Right cardiac atrium (tissue), 5 donors: ENCODE data around the gene ATG14. TPM values are rescaled to one million over a fixed set of nuclear protein-coding genes. Genes with fewer than 3 reads are reported as not detected.
A peak's percentile ranks its signal among the peaks of the same experiment; 100 is the strongest.

Source experiments
- ATAC-seq, 2 donors: fragments of 200-7000 bp; cut with Tn5 transposase; one replicate each; pipeline versions ENCODE4 v1.8.0 to v1.9.1; 2020; ENCODE audit warnings: moderate library complexity in 2 of 2, mild to moderate bottlenecking in 1 of 2
- DNase-seq, 3 donors: peaks; one replicate each; pipeline ENCODE4 v3.0.0-alpha.2; 2020
- H3K27ac ChIP-seq: one replicate; pipeline ENCODE4 v1.5.1; 2013; ENCODE audit warnings: mild to moderate bottlenecking, low read length, control low read depth, moderate library complexity
- H3K27me3 ChIP-seq: one replicate; pipeline ENCODE4 v1.6.1; 2013; ENCODE audit not compliant: control insufficient read depth, insufficient read depth
- H3K4me1 ChIP-seq: one replicate; pipeline ENCODE4 v1.6.1; 2013; ENCODE audit warnings: low read length; ENCODE audit not compliant: control insufficient read depth, insufficient read depth
- H3K4me3 ChIP-seq: one replicate; pipeline ENCODE4 v1.5.1; 2013; ENCODE audit warnings: low read length, control low read depth
- H3K9me3 ChIP-seq: one replicate; pipeline ENCODE4 v1.6.1; 2013; ENCODE audit warnings: low read length; ENCODE audit not compliant: control insufficient read depth
- WGBS: extraction: QIAGEN DNeasy Blood & Tissue Kit; methylation state at CpG from one replicate; pipeline ENCODE4 v1.1.7; 2013; 5-methylcytosine and 5-hydroxymethylcytosine counted together
- intact Hi-C, 4 donors: fragments of 100-400 bp; cut with DNase I; formaldehyde crosslinking; loops; one replicate each; pipeline versions ENCODE4 v1.11.0 to v1.14.0; 2022 to 2023
- polyA plus RNA-seq: library from polyadenylated mRNA; stranded (reverse); fragments of 200-250 nt; gene quantifications from one replicate; pipeline ENCODE4 v1.2.3, GENCODE V29; 2013
- total RNA-seq, 4 donors: library from RNA; stranded (reverse); fragmentation: NEBNext Ultra II Directional; extraction: Animal tissue kit (Norgen Biotek cat#: 25700); gene quantifications; one replicate each; pipeline ENCODE4 v1.2.1, GENCODE V29; 2021
- donor health status: healthy with polysubstance abuse.
- donor health status: DM: no; HTN: yes; CAD: no.
- donor health status: DM: no; HTN: no; CAD: no.
- donor health status: DM: no; HTN: yes; CAD: no; lungs with severe emphysema.
- donor health status: DM: yes; HTN: yes; CAD: no.

ATG14 gene
- total and polyA plus RNA-seq, 5 donors, result 6.7 to 12.9 (median 10.5) TPM

- H3K9me3 ChIP-seq, result no peaks in the 10 kb centered on the region
- H3K4me1 ChIP-seq, result peaks cover 2% of the 10 kb centered on the region
- DNase-seq, result no peak
- no peaks in the 10 kb centered on the region for H3K27me3 ChIP-seq
- H3K27ac ChIP-seq, result no peak overlapping the region
- ATAC-seq, result peak; percentile 15 to 50
- WGBS, result 80% methylated on average over 4 of the region's 4 CpGs
- H3K4me3 ChIP-seq, result no peak overlapping the region
- intact Hi-C loops, result no loop called here
These were observed 77.7 kb downstream of the ATG14 start for GRCh38 chr14:55333711-55334485.

DNA sequence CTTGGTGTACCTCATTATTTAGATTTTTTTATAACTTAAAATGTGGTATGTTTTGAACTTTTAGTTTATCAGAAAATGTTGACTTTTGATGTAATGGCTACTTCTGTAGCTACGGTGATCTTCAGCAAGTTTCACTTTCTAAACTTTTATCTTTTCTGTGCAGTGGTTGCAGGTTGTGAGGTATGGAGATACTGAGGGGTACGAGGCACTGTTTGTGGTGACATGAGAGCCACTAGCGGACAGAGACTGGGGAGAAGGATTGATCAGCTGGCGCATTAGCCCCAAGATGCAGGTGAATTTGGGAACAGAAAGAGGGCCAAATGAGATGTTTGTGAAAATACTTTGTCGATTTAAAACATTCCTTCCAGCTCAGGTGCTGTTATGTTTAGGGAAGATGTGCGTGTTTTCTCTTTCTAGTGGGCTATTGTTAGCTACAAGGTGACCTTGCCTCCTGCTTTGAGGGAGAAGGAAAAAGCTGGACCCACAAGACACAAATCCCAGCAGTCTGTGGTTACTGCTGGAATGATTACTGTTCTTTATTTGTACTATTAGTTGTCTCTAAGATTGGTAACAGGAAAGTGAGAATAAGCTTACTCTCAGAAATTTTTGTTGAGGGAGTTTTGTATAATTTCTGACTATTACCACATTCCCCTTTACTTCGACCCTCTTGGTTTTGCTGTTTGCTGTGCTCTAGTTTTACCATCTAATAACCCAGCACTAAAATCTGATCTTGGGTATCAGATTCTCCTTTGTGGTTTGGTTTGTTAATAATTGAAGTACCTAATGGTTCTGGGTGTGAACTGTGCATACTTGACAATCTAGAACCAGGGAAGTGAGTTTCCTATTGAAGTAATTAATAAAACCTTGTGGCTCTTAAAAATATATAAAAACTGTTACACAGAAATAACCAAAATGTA lies 78.7 kb downstream of the ATG14 start:
- no peaks in the 10 kb centered on the region for H3K9me3 ChIP-seq
- 77% methylated on average over 7 of the region's 7 CpGs for WGBS
- DNase-seq (no peak), ATAC-seq (no peak)
- H3K27me3 ChIP-seq, result no peaks in the 10 kb centered on the region
- intact Hi-C loops, result no loop called here
- H3K4me1 ChIP-seq, result peaks cover 4% of the 10 kb centered on the region
- H3K27ac ChIP-seq, result peak overlapping the region; percentile 19
- no peak overlapping the region for H3K4me3 ChIP-seq

- Histone ChIP-seq H3K27ac (no peak overlapping the region), H3K4me1 (peaks cover 4% of the 10 kb centered on the region), H3K4me3 (no peak overlapping the region), H3K9me3 (no peaks in the 10 kb centered on the region), H3K27me3 (no peaks in the 10 kb centered on the region)
- DNase-seq, result no peak
- WGBS, result 61% methylated on average over 6 of the region's 6 CpGs
- intact Hi-C loops, result no loop called here
- ATAC-seq, result no peak
These were observed 81.5 kb downstream of the ATG14 start for GRCh38 chr14:55329999-55330710.

DNA sequence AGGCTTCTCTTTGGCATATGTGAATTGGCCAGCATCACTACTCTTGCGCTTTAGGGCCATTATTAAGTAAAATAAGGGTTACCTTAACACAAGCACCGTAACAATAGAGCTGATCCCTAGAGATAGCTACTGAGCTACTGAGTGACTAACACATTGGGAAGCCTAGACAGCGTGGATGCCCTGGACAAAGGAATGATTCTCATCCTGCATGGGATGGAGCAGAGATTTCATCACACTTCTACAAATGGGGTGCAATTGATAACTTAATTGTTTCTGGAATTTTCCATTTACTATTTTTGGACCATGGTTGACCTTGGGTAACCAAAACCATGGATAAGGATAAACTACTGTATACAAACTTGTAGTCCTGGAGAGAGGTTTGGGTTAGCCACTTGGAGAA lies 83.3 kb downstream of the ATG14 start:
- 81% methylated on average over 3 of the region's 3 CpGs for WGBS
- no peak overlapping the region for H3K4me3 ChIP-seq
- intact Hi-C loops, result no loop called here
- no peaks in the 10 kb centered on the region for H3K27me3 ChIP-seq
- DNase-seq (no peak), ATAC-seq (peak in 1 of 2 donors; percentile 45)
- peaks cover 4% of the 10 kb centered on the region for H3K4me1 ChIP-seq
- H3K27ac ChIP-seq, result no peak overlapping the region
- H3K9me3 ChIP-seq, result no peaks in the 10 kb centered on the region

DNA sequence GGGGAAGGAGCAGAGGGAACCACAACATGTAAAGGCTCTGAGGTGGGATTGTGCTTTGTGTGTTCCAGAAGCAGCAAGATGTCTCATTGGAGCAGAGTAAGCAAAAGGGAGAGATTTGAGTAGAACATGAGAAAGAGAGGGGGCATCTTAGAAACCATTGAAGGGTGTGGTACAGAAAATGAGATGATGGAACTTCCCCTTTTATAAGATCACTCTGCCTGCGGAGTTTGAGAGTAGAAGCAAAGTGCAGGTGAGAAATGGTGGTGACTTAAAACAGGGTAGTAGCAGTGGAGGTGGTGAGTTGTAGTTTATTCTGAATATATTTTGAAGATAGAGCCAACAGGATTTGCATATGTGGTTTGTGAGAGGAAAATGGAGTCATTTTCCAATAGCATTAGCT lies 84.5 kb downstream of the ATG14 start:
- Histone ChIP-seq H3K27ac (no peak overlapping the region), H3K4me1 (peaks cover 4% of the 10 kb centered on the region), H3K9me3 (no peaks in the 10 kb centered on the region), H3K27me3 (no peaks in the 10 kb centered on the region), H3K4me3 (no peak overlapping the region)
- ATAC-seq (peak in 1 of 2 donors; percentile 18), DNase-seq (no peak)
- 88% methylated on average over 1 of the region's 1 CpG for WGBS
- intact Hi-C loops, result no loop called here

DNA sequence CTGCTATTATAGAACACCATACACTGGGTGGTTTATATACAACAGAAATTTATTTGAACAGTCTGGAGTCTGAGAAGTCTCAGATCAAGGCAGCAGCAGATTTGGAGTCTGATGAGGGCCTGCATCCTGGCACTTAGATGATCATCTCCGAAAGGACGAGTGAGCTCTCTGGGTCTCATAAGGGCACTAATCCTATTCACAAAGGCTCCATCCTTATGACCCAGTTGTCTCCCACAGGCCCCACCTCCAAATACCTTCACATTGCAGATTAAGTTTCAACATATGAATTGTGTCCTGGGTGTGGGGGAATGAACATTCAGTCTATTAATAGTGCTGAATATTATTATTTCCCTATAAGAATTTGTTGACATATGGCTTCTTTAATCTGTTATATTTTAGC lies 86.8 kb downstream of the ATG14 start:
- Histone ChIP-seq H3K4me3 (no peak overlapping the region), H3K9me3 (no peaks in the 10 kb centered on the region), H3K27me3 (no peaks in the 10 kb centered on the region), H3K4me1 (peaks cover 2% of the 10 kb centered on the region), H3K27ac (no peak overlapping the region)
- WGBS, result 96% methylated on average over 2 of the region's 2 CpGs
- DNase-seq (no peak), ATAC-seq (no peak)
- intact Hi-C loops, result no loop called here

- DNase-seq, result no peak
- H3K4me1 ChIP-seq, result peaks cover 2% of the 10 kb centered on the region
- ATAC-seq, result no peak
- no peak overlapping the region for H3K4me3 ChIP-seq
- no peak overlapping the region for H3K27ac ChIP-seq
- intact Hi-C loops, result no loop called here
- H3K9me3 ChIP-seq, result no peaks in the 10 kb centered on the region
- no peaks in the 10 kb centered on the region for H3K27me3 ChIP-seq
These were observed 87.7 kb downstream of the ATG14 start for GRCh38 chr14:55323910-55324309.

DNA sequence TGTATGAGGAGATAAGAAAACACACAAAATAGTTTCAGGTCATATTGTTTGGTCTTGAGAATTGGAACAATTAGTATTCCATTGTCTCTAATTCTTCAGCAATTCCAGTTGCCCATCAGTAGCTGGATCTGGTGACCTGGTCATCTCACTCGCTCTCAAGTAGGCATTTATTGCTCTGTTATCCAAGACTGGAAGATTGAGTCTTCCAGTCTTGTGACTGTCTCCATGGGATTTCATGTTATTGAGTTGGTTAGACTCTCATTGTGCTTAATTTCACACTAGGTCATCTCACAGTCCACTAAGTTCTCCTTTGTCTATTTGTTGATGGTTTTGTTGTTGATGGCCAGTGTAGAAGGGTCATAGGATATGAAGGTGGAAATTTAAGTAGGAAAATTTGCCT lies 92.9 kb downstream of the ATG14 start:
- Histone ChIP-seq H3K27me3 (no peaks in the 10 kb centered on the region), H3K4me1 (peaks cover 6% of the 10 kb centered on the region), H3K27ac (no peak overlapping the region), H3K4me3 (no peak overlapping the region), H3K9me3 (no peaks in the 10 kb centered on the region)
- DNase-seq (no peak), ATAC-seq (no peak)
- intact Hi-C loops, result no loop called here
- 95% methylated on average over 1 of the region's 1 CpG for WGBS

GRCh38 chr14:55317542-55318306 lies 93.9 kb downstream of the ATG14 start:
- WGBS, result 59% methylated on average over 3 of the region's 3 CpGs
- peaks cover 6% of the 10 kb centered on the region for H3K4me1 ChIP-seq
- no peaks in the 10 kb centered on the region for H3K27me3 ChIP-seq
- H3K9me3 ChIP-seq, result no peaks in the 10 kb centered on the region
- ATAC-seq, result no peak
- H3K4me3 ChIP-seq, result no peak overlapping the region
- no peak for DNase-seq
- intact Hi-C loops, result no loop called here
- no peak overlapping the region for H3K27ac ChIP-seq

GRCh38 chr14:55316564-55316963 lies 95.1 kb downstream of the ATG14 start:
- ATAC-seq, result peak in 1 of 2 donors; percentile 36
- H3K9me3 ChIP-seq, result no peaks in the 10 kb centered on the region
- no peaks in the 10 kb centered on the region for H3K27me3 ChIP-seq
- peaks cover 6% of the 10 kb centered on the region for H3K4me1 ChIP-seq
- WGBS, result 47% methylated on average over 4 of the region's 4 CpGs
- DNase-seq, result no peak
- H3K4me3 ChIP-seq, result no peak overlapping the region
- no peak overlapping the region for H3K27ac ChIP-seq
- intact Hi-C loops, result no loop called here
